ENCODE data around the gene SUSD4.

SUSD4 gene

DNA sequence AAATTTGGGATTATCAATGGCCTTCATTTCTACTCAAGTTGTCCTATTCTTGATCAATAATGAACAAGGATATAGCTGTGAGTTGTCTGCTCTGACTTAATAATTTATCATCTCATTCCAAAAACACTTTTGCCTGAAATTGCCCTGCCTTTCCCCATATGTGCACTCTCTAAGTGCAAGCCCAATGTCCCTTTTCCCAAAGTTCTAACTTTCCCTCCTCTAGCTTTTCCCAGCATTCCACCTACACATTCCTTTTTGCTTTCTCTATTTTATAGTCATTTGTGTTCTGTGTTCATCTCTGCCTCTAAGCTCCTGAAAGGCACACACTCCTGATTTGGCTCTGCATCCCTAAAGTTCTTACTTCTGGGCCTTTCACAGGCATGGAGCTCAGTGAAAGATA, 34.7 kb downstream of the SUSD4 start:
- no peak for DNase-seq

- DNase-seq: no peak
Observed at GRCh38 chr1:223328566-223328965, 35.4 kb downstream of the SUSD4 start.

- DNase-seq: no peak
Observed at GRCh38 chr1:223326776-223327175, 37.2 kb downstream of the SUSD4 start.

- DNase-seq: no peak
Observed at GRCh38 chr1:223323491-223324484, 40.2 kb downstream of the SUSD4 start.

GRCh38 chr1:223322868-223323267, 41.1 kb downstream of the SUSD4 start:
- DNase-seq: no peak

DNA sequence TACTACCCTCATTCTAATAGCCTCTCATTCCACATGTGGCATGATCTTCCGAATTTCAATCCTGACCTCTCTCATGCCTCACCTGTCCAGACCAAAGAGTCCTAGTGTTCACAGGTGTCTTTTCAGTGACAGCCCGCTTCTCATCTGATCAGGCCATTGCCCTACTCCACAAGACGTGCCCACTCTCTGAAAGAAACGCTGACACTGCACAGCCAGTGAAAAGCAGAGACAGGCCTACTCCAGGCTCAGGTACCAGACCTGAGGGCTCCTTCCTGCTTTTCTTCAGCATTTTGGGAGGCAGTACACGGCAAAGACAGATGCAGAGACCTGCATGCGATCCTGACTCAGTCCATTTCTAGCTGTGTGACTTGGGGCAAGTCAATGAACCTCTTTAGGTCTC, 43.0 kb downstream of the SUSD4 start:
- no peak for DNase-seq

- DNase-seq: no peak
Observed at GRCh38 chr1:223319905-223320580, 43.9 kb downstream of the SUSD4 start.

- no peak for DNase-seq
Observed at GRCh38 chr1:223319398-223319797, 44.6 kb downstream of the SUSD4 start.

DNA sequence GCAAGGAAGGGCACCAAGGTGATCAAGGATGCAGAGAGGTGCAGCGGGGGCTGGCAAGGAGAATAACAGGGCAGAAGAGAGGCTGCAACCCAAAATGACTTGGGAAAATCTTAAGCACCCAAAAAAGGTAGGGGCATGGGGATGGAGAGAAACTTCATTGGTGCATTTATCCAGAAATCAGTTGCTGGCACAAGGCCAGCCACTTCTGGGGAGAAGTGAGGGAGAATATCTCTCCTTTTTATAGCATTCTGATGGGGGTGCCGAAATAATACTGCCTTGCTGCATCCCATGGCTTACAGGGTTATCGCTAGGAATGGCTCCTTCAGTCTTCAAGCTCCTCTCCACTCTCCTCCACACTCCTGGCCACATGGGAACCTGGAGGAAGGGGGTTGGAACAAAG, 47.9 kb downstream of the SUSD4 start:
- DNase-seq: no peak

DNA sequence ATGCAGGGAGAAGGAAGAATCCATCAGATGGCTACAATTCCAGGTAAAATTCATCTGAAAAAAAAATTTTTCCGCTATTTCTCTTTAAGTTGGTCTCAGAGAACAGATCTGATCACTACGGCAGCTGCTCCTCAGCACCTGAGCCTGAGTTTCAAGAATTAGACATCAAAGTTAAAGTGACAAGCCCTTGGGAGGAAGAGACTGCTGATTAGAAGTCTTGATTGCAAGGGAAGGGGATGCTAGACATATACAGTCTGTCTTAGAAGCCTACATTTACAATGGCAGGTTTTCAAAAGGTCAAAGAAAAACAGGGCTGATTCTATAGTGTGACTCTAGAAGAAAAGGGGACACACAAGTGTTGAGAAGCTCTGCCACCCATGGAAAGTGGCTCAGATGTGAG, 48.3 kb downstream of the SUSD4 start:
- no peak for DNase-seq

- DNase-seq: no peak
Observed at GRCh38 chr1:223313415-223313754, 50.6 kb downstream of the SUSD4 start.

- no peak for DNase-seq
Observed at GRCh38 chr1:223312705-223313414, 51.1 kb downstream of the SUSD4 start.

DNA sequence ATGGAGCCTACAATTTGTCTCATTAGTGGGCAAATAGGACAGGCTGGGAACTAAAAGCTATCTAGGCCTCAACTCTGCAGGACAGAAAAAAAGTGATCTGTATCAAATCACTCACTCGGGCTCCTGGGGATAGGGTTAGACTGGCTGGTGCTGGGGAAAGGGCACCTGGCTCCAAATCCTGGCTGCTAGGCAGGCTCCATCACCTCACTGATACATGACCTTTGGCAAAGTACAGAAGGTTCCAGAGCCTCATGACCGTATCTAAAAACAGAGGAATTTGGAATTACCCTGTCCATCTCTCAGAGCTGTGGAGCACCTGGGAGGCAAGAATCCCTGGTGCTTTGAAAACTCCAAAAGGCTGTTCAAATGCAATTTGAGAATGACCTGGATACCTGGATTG, 51.7 kb downstream of the SUSD4 start:
- no peak for DNase-seq

GRCh38 chr1:223311826-223312225, 52.1 kb downstream of the SUSD4 start:
- DNase-seq: no peak

DNA sequence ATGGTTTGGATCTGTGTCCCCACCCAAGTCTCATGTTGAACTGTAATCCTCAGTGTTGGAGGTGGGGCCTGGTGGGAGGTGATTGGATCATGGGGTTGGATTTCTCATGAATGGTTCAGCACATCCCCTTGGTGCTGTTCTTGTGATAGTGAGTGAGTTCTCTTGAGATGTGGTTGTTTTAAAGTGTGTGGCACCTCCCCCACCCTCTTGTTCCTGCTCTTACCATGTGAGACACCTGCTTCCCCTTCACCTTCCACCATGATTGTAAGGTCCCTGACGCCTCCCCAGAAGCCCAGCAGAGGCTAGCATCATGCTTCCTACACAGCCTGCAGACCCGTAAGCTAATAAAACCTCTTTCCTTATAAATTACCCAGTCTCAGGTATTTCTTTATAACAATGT, 55.8 kb downstream of the SUSD4 start:
- no peak for DNase-seq

DNA sequence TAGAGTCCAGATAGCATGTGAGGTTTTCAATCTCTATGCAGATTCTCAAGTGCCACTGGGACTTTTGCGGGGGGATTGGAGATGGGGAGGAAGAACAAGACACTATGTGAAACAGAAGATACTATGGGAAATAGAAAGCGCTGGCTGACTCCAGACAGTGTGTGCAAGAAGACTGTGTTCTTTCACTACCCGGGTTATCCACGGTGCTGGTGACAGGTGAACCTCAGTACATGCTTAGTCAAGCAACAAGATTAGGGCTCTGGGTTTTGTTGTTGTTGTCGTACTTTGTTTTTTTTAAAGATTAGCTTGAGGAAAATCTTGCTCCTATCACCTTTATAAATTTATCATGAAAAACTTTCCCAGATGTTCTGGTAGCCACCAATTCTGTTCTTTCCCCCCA, 56.4 kb downstream of the SUSD4 start:
- no peak for DNase-seq

DNA sequence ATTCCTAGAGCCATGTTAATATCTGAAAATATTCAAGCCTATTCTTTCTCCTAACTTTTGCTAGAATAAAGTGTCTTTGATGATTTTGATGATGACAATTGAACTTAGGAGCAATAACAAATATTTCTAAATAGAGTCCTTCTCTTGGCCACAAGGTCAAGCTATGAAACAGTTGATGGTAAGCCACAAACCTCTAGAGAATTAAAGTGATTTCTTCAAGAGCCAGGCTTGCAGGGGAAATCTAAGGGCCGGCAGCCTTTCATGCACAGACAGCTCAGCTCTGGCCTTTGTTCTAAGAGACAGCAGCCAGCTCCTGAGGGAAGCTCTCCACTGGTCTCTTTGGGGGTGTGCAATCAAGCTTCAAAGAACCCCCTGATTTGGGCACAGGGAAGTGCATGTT, 59.0 kb downstream of the SUSD4 start:
- no peak for DNase-seq

GRCh38 chr1:223301371-223301770, 62.6 kb downstream of the SUSD4 start:
- no peak for DNase-seq

DNA sequence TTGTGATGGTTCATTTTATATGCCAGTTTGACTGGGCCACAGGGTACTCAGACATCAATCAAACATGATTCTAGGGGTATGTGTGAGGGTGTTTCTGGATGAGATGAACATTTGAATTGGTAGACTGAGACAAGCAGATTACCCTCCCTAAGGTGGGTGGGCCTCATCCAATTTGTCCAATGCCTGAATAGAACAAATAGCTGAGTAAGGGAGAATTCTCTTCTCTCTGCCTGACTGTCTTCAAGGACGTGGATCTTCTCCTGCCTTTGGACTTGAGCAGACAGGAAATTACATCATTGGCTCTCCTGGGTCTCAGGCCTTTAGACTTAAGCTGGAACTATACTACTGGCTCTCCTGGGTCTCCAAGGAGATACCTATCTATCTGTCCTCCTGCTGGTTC, 64.4 kb downstream of the SUSD4 start:
- no peak for DNase-seq

DNA sequence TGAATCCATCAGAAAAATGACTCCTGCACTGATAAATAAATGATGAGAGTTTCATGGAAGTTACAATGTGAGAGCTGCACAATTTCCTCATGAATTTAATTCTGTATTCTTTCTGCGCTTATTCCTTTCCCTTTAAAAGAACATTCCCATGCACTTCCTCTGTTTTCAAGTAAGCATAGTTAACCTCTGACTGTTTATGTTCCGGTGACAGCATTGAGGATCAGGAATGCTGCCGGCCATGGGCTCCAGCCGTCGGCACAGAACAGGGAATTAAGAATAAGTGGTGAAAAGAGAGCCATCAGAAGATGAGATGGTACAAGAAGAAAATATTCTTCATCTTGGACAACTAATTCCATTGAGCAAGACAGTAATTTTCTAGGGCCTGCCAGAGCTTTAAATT, 65.3 kb downstream of the SUSD4 start:
- DNase-seq: no peak

- no peak for DNase-seq
Observed at GRCh38 chr1:223297800-223298199, 66.2 kb downstream of the SUSD4 start.

DNA sequence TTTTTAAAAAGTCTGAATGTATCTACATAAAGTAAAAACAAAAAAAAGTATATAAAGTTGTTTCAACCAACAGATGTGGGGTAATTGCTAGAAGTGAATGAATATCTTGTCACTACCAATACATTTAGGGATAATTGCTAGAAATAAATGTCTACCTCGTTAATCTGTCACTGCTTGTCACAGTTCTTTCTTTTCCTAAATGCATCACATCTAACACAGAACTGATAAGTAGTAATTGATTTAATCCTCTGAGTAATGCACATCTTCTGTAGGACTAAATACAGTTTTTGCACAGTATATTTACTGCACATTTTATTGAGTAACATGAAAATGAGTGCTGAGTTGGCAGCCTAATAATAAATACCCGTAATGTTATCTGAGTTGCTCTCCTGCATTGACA, 72.2 kb downstream of the SUSD4 start:
- DNase-seq: no peak

GRCh38 chr1:223290397-223290796, 73.6 kb downstream of the SUSD4 start:
- DNase-seq: no peak

- DNase-seq: no peak
Observed at GRCh38 chr1:223289621-223290020, 74.4 kb downstream of the SUSD4 start.
